Left kidney (tissue), 2 donors: ENCODE data around the gene NCLN. TPM values are rescaled to one million over a fixed set of nuclear protein-coding genes. Genes with fewer than 3 reads are reported as not detected.
"Not testable (repeated sequence)": the region's sequence is repeated elsewhere in the genome, so short reads cannot be mapped to it uniquely, and the experiment has no call there.

Experiments
- DNase-seq: peaks from one replicate; pipeline ENCODE4 v3.0.0-alpha.2; 2013
- polyA plus RNA-seq: library from polyadenylated mRNA; unstranded; fragments of 120-200 nt; gene quantifications from one replicate; pipeline ENCODE4 v1.2.1, GENCODE V29; 2013; ENCODE audit not compliant: insufficient read length

NCLN gene
- polyA plus RNA-seq, 1 donor, result 38.7 TPM

- no peak for DNase-seq
These were observed 6.6 kb upstream of the NCLN start for GRCh38 chr19:3178973-3179738.

GRCh38 chr19:3179739-3180293 is 5.9 kb upstream of the NCLN start:
- no peak for DNase-seq

DNA sequence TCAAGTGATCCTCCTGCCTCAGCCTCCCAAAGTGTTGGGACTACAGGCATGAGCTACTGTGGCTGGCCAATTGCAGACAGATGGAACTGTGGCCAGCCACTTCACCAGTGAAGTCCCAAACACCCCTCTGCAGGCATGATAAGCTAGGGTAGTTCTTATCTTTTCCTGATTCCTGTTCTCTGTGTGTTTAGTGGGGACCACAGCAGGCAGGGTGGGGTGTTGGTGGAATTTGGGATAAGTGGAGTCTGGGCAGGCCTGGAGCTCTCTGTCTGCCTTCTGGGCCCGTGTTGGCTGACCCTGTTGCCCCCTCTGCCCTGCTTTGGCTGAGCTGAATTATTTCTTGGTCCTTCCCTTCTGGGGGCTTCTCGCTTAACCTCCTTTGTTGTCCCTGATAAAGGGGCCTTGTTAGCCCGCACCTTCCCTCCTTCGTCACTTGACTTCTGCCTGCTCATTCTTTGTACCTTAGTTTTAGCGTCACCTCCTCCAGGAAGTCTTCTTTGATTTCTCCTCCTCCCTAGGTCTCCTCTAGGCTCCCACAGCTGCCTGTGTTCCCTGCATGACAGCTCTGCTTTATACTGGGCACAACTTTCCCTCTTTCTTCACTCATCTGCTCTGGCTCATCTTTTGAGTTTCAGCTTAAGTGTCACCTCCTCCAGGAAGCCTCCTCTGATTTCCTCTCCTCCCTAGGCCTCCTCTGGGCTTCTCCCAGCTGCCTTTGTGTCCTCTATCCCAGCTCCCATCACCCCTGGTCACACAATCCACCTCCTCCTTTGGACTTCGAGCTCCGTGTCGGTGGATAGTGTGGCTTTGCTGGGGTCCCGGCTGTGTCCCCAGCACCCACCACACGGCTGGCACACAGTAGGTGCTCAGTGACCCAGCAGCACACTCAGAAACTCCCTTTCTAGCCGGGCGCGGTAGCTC is 1.7 kb upstream of the NCLN start:
- DNase-seq, result no peak

GRCh38 chr19:3184847-3185460 is 776 bp upstream of the NCLN start:
- no peak for DNase-seq

DNA sequence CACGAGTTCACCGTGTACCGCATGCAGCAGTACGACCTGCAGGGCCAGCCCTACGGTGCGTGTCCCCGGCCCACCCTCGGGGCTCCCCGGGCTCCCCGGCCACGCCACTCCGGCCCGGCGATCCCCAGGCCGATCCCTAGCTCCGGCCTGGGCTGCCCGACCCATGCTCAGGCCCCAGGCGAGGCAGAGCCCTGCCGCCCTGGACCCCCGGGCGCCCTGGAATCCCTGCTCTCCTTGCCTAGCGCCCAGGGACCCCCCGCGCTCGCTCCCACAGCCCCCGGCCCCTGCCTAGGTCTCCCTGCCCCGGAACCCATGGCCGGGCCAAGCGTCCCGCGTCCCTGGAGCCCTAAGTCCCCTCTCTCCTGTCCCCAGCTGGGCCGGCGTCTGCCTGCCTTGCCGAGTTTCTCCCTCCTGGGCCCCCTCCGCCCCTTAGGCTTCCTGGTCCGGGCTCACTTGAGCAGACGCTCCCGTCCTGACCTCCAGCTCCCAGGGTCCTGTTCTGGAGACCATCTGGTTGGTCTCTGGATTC is 494 bp downstream of the NCLN start:
- DNase-seq, result no peak

- no peak for DNase-seq
These were observed 1.3 kb downstream of the NCLN start for GRCh38 chr19:3186891-3187661.

DNA sequence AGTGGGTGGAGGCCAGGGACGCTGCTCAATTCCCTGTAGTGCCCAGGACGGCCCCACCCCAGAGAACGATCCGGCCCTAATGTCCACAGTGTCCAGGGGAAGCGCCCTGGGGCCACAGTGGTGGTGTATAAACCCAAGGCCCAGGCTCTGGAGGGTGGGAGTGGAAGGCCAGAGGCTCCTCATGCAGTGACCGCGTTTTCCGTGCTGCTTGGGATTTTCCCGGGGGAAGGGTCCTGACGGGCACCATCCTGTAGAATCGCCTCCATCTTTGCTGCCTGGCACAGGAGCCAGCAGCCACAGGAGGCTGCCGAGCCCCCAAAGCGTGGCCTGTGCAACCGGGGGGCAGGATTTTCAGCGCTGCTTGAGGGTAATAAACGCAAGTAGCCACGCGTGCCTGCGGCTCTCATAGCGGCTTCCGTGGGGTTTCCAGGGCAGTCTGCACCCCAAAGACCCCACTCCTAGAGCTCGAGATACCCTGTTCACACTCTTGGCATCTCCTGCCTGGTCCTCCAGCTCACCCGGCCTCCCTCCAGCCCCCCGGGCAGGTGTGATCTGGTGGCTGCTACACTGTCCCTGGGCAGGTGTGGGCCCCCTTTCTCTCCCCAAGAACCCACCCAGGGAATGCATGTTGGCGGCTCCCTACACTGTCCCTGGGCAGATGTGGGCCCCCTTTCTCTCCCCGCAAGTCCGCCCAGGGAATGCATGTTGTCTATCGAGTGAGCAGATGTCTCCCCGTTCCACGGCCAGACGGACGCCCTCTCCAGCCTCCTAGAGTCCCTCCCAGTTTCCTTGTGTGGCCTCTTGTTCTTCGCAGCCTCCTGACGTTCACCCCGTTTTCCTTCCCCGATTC is 2.2 kb downstream of the NCLN start:
- no peak for DNase-seq

DNA sequence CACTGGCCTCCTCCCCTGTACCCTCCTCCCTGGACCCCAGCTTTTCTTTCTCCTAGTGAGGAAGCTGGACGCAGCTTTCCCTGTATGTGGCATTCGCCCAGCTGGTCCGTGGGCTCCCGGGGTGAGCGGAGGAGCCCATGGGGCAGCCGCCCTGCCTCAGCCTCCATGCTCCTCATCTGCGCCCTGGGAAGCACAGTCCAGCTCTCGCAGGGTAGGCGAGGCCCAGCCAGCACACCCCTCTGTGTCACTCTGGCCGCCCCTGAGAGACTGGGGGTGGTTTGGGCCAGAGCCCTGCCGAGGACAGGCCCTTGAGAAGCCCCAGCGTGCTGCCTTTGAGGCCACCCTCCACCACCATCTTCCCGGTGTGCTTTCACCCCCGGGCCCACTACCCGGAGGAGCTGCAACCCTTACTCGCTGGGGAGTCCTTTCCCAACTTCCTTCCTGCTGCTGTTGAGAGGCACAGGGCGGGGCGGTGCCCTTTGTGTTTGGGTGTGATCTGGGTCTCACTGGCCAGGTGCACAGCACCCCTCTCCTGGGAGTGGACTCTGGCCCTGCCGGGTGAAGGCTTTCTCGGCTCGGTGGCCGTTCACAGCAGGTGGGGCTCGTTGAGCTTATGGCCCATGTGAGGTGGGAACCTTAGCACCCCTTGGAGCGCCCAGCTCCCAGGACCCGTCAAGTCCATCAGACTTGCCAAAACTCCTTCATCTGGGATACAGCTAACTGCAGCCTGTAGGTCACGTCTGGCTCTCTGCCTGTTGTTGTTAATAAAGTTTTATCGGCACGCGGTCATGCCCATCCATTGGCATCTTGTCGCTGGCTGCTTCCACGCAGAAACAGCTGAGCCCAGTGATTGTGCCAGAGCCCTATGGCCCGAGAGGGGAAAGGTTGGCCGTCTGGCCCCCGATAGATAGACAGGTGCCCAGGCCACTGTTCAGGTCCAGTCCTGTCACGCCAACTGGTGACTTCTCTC is 3.2 kb downstream of the NCLN start:
- DNase-seq, result no peak

- DNase-seq, result no peak
These were observed 4.2 kb downstream of the NCLN start for GRCh38 chr19:3189702-3190469.

GRCh38 chr19:3190470-3190770 is 4.7 kb downstream of the NCLN start:
- no peak for DNase-seq

GRCh38 chr19:3190921-3191805 is 5.4 kb downstream of the NCLN start:
- no peak for DNase-seq

- DNase-seq, result not testable (repeated sequence)
These were observed 6.0 kb downstream of the NCLN start for GRCh38 chr19:3191806-3192104.

DNA sequence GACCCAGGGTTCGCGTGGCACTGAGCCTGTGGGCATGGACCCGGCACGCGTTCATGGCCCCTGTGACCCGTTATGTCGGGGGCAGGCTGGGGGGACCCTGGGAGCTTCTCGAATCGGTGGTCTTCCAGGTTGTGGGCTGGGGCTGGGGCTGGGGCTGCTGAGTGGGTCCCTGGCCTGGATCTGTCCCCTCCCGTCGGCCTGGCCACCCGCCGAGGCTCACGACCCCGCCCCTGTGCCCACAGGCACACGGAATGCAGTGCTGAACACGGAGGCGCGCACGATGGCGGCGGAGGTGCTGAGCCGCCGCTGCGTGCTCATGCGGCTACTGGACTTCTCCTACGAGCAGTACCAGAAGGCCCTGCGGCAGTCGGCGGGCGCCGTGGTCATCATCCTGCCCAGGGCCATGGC is 6.5 kb downstream of the NCLN start:
- no peak for DNase-seq

- no peak for DNase-seq
These were observed 7.0 kb downstream of the NCLN start for GRCh38 chr19:3192684-3193083.

DNA sequence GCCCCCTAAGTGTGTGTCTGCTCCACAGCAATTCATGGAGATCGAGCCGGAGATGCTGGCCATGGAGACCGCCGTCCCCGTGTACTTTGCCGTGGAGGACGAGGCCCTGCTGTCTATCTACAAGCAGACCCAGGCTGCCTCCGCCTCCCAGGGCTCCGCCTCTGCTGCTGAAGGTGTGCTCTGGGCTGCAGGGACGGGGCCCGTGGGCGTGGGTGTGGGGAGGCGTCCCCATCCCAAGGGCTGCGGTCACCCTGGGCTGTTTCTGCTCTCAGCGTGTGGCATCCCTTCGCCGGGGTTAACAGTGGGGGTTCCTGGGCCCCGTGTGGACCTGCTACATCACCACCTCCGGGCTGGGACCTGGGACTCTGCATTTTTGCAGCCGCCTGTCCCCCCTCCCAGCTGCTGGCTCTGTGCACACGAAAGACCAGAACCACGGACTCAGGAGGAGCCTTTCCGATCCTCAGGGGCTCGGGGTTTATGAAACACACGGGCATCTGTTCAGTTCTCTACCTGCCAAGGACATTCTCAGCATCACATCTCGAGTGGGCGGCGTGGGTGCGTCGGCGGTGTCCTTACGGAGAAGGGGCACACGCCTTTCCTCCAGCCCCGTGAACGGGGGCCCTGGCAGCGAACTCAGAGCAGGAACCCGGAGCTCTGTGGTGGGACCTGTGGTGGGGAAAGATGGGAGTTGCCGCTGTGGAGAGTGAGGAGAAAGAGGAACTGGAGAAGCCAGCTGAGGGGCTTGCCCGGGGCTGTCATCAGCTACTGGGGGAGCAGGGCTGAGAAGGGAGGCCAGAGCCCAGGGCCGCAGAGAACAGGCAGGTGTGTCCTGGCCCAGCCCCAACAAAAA is 7.8 kb downstream of the NCLN start:
- no peak for DNase-seq
